NCI-H510A (cell line): ENCODE measurements around the gene OR2T5.
"Not testable (repeated sequence)": the region's sequence is repeated elsewhere in the genome, so short reads cannot be mapped to it uniquely, and the experiment has no call there.

ENCODE experiments used
- DNase-seq: peaks from one replicate; lab custom pipeline; 2025; lab: John Stamatoyannopoulos, UW

OR2T5 gene

GRCh38 chr1:248507773-248508172 lies 19.4 kb downstream of the OR2T5 start, which contains the start of gene OR2G6:
OR2G6 (plus strand) TSS chr1:248508073; CDS start chr1:248521647, 13,574 bp downstream.
- DNase-seq, result not testable (repeated sequence)

- not testable (repeated sequence) for DNase-seq
These were observed 21.8 kb downstream of the OR2T5 start for GRCh38 chr1:248510217-248510616.

GRCh38 chr1:248521856-248522255 lies 33.5 kb downstream of the OR2T5 start:
- DNase-seq, result no peak

- not testable (repeated sequence) for DNase-seq
These were observed 49.1 kb downstream of the OR2T5 start for GRCh38 chr1:248537449-248537848.
